Epithelial cell of esophagus (primary cell): ENCODE measurements around the gene DACT2.
"Not testable (repeated sequence)": the region's sequence is repeated elsewhere in the genome, so short reads cannot be mapped to it uniquely, and the experiment has no call there.

ENCODE experiments used
- DNase-seq: peaks from one replicate; pipeline ENCODE4 v3.0.0; 2010; ENCODE audit warnings: low read depth
- H3K4me3 ChIP-seq: 2 replicates; pipeline ENCODE4 v1.5.1; 2011; ENCODE audit warnings: mild to moderate bottlenecking, low read length, control low read depth
- CTCF ChIP-seq: IDR thresholded peaks from 2 replicates; pipeline ENCODE4 v1.5.1; 2011; ENCODE audit warnings: low read depth, mild to moderate bottlenecking, low read length, control low read depth, inconsistent platforms; ENCODE audit not compliant: insufficient read depth; ENCODE audit errors: missing control alignments

Gene DACT2

GRCh38 chr6:168358842-168359420, 39.4 kb upstream of the DACT2 start:
- DNase-seq = no peak
- H3K4me3 ChIP-seq = no peak overlapping the region
- TF ChIP-seq CTCF = no peak

GRCh38 chr6:168356872-168357271, 37.3 kb upstream of the DACT2 start:
- not testable (repeated sequence) for H3K4me3 ChIP-seq, DNase-seq

GRCh38 chr6:168355716-168356522, 36.3 kb upstream of the DACT2 start:
- H3K4me3 ChIP-seq = no peak overlapping the region
- no peak for DNase-seq
- TF ChIP-seq CTCF = peak; percentile 5

- no peak for TF ChIP-seq CTCF
- H3K4me3 ChIP-seq = no peak overlapping the region
- DNase-seq = no peak
Observed at GRCh38 chr6:168354338-168354737, 34.8 kb upstream of the DACT2 start.

- DNase-seq = no peak
- no peak overlapping the region for H3K4me3 ChIP-seq
- no peak for TF ChIP-seq CTCF
Observed at GRCh38 chr6:168353041-168353440, 33.5 kb upstream of the DACT2 start.

- H3K4me3 ChIP-seq = no peak overlapping the region
- DNase-seq = no peak
- TF ChIP-seq CTCF = no peak
Observed at GRCh38 chr6:168352096-168352495, 32.5 kb upstream of the DACT2 start.

- no peak for TF ChIP-seq CTCF
- H3K4me3 ChIP-seq = no peak overlapping the region
- no peak for DNase-seq
Observed at GRCh38 chr6:168349718-168350210, 30.2 kb upstream of the DACT2 start.
